Measurements from ENCODE around the gene HOXA4.
A peak's percentile ranks its signal among the peaks of the same experiment; 100 is the strongest.

The HOXA4 gene

DNA sequence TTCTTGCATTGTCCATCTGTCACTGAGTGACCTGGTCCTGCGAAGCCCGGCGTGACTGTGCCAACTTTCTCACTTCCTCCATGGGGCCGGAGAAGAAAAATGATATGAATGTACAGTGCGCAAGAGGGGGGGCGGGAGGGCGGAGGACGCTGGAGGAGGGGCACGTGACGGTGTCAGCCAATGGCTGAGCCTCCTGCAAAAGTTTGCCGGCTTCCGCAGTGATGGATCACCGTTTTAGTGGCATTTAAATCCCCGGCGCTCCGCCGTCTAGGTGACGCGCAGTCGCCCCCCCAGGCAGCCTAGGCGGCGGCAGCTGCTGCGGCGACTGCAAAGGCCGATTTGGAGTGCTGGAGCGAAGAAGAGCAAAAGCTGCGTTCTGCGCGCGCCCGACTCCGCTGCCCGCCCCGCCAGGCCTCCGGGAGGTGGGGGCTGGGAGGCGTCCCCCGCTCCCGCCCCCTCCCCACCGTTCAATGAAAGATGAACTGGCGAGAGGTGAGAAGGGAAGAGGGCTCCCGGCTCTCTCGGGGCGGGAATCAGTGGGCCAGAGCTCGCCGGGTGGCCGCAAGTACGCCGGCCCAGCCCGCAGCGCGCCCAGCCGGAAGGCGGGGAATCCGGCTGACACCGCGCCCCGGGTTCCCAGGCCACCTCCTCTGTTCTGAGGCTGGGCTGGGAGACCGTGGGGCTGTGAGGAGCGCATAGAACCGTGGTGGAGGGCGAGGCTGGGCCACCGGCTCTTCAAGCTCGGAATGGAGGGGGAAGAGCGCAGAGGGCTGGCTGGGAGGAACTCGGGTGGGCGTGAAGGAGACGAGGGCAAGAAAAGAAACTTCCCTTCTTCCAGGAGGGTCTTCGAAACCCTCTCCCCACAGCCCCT is 34.4 kb downstream of the HOXA4 start, which contains the start of gene HOXA1:
Gene HOXA1 (minus strand): TSS at position 104 of the 871 bp plus-strand sequence. CDS start 88 bp downstream, at position 16.
- Mint-ChIP-seq H3K4me1 (peaks cover 46% of the 10 kb centered on the region), H3K27ac (peak within 1 kb of the TSS; percentile 70), H3K36me3 (peaks cover 14% of the 10 kb centered on the region), H3K4me3 (peak within 1 kb of the TSS; percentile 78), H3K9me3 (no peaks in the 10 kb centered on the region)
- DNase-seq (ENCODE audit: low spot score in 2 of 2) (peak; percentile 56 to 80), ATAC-seq (peak; percentile 93)

DNA sequence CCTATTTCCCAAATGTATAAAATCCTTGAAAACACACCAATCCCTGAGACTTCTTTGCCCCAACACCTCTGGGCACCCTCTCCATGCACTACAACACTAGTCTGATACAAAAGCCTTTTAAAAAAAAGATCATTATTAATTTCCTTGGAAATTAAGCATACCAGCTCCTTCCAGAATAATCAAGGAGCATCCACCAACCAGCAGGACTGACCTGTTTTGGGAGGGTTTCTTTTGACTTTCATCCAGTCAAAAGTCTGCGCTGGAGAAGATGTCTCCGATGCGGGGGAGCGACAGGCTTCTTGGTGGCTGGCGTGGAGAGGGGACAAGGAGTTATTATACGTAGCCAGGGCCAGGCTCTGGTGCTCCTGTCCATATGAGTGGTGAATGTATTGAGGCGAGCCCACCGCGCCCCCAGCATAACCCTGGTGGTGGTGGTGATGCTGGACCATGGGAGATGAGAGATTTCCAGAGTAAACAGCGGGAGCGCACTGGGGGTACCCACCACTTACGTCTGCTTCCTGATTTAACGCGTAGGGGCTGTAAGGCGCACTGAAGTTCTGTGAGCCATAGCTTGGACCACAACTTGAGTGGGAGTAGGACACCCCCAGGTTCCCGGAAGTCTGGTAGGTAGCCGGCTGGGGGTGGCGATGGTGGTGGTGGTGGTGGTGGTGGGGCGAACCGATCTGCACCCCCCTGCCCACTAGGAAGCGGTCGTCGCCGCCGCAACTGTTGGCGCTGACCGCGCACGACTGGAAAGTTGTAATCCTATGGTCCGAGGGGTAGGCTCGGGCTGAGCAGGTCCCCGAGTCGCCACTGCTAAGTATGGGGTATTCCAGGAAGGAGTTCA is 35.3 kb downstream of the HOXA4 start:
- DNase-seq (ENCODE audit: low spot score in 2 of 2): no peak
- Mint-ChIP-seq H3K4me1 (peaks cover 45% of the 10 kb centered on the region), H3K9me3 (no peaks in the 10 kb centered on the region)

DNA sequence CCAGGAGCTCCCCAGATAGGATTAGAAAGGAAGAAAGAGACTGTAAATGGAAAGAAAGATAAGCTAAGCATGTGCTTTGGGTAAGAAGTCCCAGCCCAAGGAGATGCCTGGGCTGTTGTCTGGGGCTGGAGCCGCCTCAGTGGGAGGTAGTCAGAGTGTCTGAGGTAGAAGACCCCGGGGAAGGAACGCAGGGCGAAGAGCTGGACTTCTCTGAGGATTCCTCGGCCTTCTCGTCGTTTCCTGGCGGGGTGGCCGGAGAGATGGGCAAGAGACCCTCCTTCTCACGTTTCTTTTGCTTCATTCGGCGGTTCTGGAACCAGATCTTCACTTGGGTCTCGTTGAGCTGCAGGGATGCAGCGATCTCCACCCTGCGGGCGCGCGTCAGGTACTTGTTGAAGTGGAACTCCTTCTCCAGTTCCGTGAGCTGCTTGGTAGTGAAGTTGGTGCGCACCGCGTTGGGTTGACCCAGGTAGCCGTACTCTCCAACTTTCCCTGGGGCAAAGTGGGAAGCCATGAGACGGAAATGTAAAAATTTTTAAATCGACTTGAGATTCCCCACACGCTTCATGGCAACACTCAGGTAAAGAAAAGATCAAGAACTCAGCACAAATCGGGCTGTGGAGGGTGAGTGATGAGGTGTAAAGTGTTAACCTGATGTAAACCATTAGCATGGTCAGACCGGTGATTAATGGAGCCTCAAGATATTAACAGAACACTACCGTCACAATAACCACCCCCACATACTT is 36.1 kb downstream of the HOXA4 start:
- H3K4me1 Mint-ChIP-seq: peaks cover 45% of the 10 kb centered on the region
- DNase-seq (ENCODE audit: low spot score in 2 of 2) (no peak), ATAC-seq (no peak)
- peak overlapping the region; percentile 78 for H3K4me3 Mint-ChIP-seq
- H3K9me3 Mint-ChIP-seq: no peaks in the 10 kb centered on the region
- H3K27ac Mint-ChIP-seq: peak overlapping the region; percentile 21
- peaks cover 6% of the 10 kb centered on the region for H3K36me3 Mint-ChIP-seq

More for the DNA sequence above, 35.3 kb downstream of the HOXA4 start:
- Mint-ChIP-seq H3K36me3 (peaks cover 14% of the 10 kb centered on the region), H3K27ac (peak overlapping the region; percentile 70), H3K4me3 (peak overlapping the region; percentile 78)
- peak; percentile 35 for ATAC-seq

DNA sequence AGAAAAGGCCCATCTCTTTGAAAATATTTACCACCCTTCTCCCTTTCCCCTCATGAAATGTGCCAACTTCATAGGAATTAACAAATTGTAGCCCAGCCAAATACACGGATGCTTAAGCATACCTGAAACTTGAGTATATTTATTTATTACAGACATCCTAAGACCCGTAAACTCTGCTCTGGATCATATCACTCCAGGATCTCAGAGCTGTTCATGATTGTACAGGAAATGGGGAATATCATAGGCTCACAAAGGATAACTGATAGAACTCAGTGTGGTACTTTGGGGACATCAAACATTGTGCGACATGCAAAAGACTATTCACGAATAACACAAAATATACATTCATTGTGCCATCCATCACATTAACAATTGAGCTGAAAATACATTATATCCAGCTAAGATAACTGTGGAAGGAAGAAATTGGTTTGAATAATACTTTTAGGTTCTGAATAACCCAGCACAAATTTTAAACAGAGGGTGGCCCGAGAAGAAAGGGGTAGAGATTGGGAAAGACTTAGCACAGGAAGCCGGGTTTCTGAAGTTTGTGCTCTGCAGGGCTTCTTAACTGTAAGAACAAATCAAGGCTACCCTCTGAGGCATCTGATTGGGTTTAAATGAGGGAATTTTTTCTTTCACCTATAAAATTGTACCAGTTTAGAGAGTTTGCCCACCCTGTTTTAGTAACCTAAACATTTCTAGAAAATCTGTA is 37.2 kb downstream of the HOXA4 start:
- Mint-ChIP-seq H3K36me3 (no peaks in the 10 kb centered on the region), H3K9me3 (no peaks in the 10 kb centered on the region), H3K27ac (no peak overlapping the region), H3K4me3 (no peak overlapping the region), H3K4me1 (peaks cover 36% of the 10 kb centered on the region)
- DNase-seq (ENCODE audit: low spot score in 2 of 2): no peak
- ATAC-seq: no peak

DNA sequence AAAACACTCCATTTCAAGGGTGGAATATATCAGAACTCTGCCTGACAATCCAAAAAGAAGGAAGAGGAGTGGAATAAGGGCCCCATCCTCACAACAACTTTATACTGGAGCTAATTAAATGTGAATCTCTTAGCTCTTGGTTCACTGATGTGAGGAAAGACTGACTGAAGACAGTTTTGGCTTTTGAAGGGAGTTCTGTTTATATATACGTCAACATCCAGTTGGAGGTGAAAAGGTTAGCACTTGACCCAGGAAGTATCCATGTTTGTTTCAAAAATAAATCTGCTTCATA is 37.8 kb downstream of the HOXA4 start:
- Mint-ChIP-seq H3K4me1 (peaks cover 31% of the 10 kb centered on the region), H3K27ac (no peak overlapping the region)

DNA sequence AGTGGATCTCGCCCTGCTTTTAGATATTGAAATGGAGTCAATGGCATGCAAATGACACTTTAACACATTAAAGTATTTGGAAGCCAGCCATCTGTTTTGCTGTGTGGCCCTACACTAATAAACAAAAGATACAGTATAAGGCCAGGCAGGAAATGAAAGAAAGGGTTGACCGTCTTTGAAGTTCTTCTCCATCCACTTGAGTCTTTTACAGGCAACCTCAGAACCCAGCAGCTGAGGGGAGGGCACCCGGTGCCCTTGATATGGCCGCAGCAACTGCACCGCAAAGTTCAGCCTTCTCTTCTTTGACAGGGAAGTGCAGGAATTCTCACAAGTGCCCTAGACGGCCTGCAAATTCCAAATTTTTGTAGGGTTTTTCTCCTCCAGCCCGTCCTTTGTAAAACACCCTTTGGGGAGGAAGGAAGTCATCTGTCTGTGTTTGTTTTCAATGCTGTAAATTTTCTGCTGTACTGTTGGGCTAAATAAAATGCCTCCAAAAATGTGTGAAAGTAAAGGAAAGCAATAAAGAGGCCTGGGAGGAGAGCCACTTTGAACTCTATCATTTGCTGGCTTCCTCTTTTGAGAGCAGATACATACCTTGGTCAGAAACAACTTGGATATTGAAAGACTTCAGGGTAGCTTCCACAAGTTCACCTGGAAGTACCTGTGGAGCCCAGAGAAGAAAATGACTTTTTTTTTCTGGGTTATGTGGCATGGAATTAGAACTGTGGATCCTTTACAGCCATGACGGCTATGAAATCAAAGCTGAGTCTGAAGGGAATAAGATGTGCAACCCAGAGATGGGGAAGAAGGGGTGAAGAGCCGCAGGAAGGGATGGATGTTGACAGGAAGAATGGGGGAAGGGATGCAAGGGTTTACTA is 38.4 kb downstream of the HOXA4 start:
- no peak for DNase-seq (ENCODE audit: low spot score in 2 of 2)
- Mint-ChIP-seq H3K36me3 (no peaks in the 10 kb centered on the region), H3K27ac (no peak overlapping the region), H3K4me1 (peaks cover 26% of the 10 kb centered on the region), H3K4me3 (no peak overlapping the region), H3K9me3 (no peaks in the 10 kb centered on the region)
- no peak for ATAC-seq

More for the DNA sequence above, 37.8 kb downstream of the HOXA4 start:
- H3K36me3 Mint-ChIP-seq: no peaks in the 10 kb centered on the region
- no peak overlapping the region for H3K4me3 Mint-ChIP-seq
- no peaks in the 10 kb centered on the region for H3K9me3 Mint-ChIP-seq
- ATAC-seq (no peak), DNase-seq (ENCODE audit: low spot score in 2 of 2) (no peak)

DNA sequence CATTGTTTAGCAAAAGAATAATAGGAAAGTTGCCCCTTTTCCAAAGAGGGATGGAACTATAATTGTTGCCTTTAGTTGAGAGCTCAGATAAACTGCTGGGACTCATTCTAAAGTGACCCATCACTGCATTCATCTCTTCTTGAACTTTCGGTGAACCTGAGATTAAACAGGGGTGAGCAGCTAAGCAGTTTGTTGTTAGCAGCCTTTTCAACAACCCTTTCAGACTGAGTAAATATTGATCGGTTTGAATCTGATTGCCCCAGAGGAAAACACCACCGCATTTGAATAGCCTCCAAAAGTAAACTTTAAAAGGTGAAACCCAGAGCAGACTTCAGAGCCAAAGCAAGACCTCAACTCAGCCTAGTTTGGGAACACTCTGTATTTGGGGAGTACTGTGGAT is 39.5 kb downstream of the HOXA4 start:
- no peaks in the 10 kb centered on the region for H3K36me3 Mint-ChIP-seq
- H3K9me3 Mint-ChIP-seq: no peaks in the 10 kb centered on the region
- no peak overlapping the region for H3K27ac Mint-ChIP-seq
- DNase-seq (ENCODE audit: low spot score in 2 of 2) (no peak), ATAC-seq (no peak)
- peaks cover 21% of the 10 kb centered on the region for H3K4me1 Mint-ChIP-seq
- no peak overlapping the region for H3K4me3 Mint-ChIP-seq

DNA sequence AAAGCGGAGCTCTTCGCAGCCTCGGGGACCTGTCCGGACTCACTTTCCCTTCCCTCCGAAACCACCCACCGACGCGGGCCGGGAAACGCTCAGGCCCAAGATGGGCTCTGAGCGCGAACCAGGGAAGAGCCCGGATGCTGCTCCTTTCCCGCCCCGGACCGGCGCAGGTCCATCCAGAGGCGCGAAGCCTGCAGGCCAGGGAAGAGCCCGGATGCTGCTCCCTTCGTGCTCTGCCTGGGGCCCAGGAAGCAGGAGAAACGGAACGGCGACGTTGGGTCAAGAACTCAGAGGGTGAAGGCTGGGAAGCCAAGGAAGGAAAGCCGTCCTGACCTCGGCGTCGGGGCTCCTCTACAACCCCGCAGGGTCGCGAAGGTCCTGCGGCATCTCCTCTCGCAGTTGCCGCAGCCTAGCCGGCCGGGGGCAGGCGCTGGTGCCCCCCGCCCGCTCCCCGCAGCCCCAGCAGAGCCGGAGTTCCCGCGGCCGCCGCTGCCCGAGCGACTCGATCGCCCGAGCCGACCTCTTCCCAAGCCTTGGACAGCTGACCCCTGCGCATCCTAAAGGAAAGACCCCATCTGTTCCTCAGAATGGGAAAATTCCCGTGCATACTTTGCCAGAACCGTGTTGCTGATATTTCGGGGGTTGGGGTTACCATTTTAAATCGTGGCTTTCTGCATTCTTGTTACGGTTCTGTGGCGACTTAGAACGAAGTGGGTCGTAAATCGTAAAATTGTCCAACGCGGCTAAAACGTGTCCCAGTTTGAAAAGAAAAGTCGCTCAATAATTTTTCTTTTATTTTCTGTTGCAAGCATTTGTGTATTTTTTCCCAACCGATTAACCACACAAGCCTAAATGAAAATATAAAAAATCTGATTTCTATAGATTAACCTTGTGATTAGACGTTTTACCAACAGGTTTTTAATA is 42.3 kb downstream of the HOXA4 start:
- Mint-ChIP-seq H3K27ac (no peak overlapping the region), H3K9me3 (no peaks in the 10 kb centered on the region), H3K4me1 (no peaks in the 10 kb centered on the region), H3K4me3 (peak overlapping the region; percentile 30), H3K36me3 (no peaks in the 10 kb centered on the region)
- no peak for ATAC-seq
- DNase-seq (ENCODE audit: low spot score in 2 of 2): no peak

DNA sequence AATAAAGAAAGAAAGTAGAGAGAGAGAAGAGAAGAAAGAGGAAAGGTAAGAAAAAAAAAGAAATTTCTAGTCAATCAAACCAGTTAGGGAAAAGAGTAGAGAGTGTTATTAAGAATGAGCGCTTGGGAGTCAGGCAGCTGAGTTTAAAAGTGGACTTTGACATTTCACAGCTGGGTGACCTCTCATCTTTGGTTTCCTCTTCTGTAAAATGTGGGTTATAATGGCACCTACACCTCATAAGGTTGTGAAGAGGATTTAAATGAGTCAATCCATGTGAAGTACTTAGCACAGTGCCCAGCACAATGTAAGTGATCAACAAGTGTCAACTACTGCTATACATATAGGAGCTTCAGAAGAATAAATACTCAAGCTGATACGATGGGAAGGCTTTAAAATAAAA is 46.9 kb downstream of the HOXA4 start:
- Mint-ChIP-seq H3K4me1 (no peaks in the 10 kb centered on the region), H3K36me3 (no peaks in the 10 kb centered on the region), H3K9me3 (no peaks in the 10 kb centered on the region), H3K4me3 (no peak overlapping the region), H3K27ac (no peak overlapping the region)
- DNase-seq (ENCODE audit: low spot score in 2 of 2) (no peak), ATAC-seq (no peak)

DNA sequence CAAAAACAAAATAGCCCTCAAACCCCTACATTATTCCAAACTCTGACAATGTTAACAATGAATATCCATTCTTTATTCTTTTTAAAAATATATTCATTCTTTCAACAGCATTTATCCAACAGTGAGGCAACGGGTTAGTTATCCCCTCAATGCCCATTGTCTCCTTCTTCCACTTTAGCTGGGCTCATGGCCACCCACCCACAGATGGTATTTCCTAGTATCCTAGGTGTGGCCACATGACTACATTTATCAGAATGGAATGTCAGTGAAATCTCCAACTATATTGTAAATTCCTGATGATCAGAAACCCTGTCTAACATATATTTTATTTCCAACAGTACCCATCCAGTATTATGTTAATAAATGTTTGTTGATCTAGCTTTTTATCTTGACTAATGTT is 48.4 kb downstream of the HOXA4 start:
- no peaks in the 10 kb centered on the region for H3K9me3 Mint-ChIP-seq
- no peaks in the 10 kb centered on the region for H3K36me3 Mint-ChIP-seq
- H3K4me3 Mint-ChIP-seq: no peak overlapping the region
- H3K4me1 Mint-ChIP-seq: no peaks in the 10 kb centered on the region
- H3K27ac Mint-ChIP-seq: no peak overlapping the region
- no peak for ATAC-seq
- no peak for DNase-seq (ENCODE audit: low spot score in 2 of 2)

DNA sequence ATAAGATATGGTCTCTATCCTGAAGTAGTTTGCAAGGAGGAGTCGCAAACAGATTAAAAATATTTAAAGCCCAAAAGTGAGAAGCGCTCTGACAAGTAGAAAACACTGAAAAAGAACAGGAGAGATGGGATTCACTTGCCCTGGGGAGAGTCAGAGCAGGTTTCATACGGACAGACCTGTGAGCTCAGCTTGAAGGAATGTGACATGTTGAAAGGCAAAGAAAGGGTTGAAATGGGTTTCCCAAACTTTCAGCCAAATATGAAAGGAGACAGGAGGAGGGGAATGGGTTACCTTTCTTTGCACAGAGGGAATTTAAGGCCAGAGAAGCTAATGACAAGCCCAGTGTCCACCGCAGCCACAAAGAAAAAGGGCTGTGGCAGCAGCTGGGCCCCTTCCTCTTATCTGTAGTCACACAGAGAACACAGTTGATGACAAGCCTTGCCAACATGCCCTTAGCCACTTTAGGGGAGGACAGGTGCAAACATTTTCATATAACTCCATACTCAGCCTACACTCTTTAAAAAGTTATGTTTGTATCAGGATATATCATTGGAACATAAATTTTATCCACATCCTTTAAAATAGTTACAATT is 49.6 kb downstream of the HOXA4 start:
- ATAC-seq (no peak), DNase-seq (ENCODE audit: low spot score in 2 of 2) (no peak)
- Mint-ChIP-seq H3K27ac (no peak overlapping the region), H3K4me3 (no peak overlapping the region), H3K4me1 (no peaks in the 10 kb centered on the region), H3K9me3 (no peaks in the 10 kb centered on the region), H3K36me3 (no peaks in the 10 kb centered on the region)

DNA sequence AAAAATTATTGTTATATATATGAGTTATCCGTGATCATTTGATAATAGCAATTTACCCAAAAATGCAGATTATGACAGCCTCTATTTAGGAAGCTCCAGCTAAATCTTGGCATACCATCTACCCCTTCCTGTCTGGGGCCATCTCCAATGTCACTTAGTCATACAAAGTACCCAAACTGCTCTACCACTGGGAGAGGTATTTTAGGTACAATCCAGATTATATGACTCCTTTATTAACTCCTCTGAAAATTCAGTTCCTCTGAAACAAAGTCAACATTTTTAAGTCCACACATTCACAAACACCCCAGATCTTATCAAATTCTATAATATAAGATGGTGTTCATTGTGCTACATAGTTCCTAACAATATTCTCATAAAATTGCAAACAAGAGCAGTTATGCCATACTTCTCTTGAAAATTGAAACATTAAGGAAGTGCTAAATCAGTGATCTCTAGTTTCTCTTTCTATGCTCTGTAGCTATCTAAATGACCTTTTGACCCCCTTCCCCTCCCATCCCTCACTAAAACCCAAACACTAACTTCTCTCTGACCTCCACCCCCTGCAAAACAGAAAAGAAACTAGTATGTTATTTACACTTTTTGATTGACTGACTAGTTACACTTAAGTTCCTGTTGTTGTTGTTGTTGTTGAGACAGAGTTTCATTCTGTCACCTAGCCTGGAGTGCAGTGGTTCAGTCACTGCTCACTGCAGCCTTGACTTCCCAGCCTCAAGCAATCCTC is 51.2 kb downstream of the HOXA4 start:
- ATAC-seq (no peak), DNase-seq (ENCODE audit: low spot score in 2 of 2) (no peak)
- Mint-ChIP-seq H3K9me3 (no peaks in the 10 kb centered on the region), H3K4me1 (no peaks in the 10 kb centered on the region), H3K27ac (no peak overlapping the region), H3K4me3 (no peak overlapping the region), H3K36me3 (no peaks in the 10 kb centered on the region)

Measured in stimulated activated effector memory CD8-positive, alpha-beta T cell treated with anti-CD3 and anti-CD28 coated beads, Interleukin-12 subunit alpha, Interleukin-12 subunit beta, amount 100 ng/mL, for 72 hours (primary cell).